GM21529 (cell line): ENCODE measurements around the gene C4orf50.

ENCODE experiments used
- ATAC-seq: cut with Tn5 transposase; IDR thresholded peaks from one replicate; pipeline ENCODE4 v1.9.1; 2021; ENCODE audit not compliant: unreplicated experiment

The C4orf50 gene

DNA sequence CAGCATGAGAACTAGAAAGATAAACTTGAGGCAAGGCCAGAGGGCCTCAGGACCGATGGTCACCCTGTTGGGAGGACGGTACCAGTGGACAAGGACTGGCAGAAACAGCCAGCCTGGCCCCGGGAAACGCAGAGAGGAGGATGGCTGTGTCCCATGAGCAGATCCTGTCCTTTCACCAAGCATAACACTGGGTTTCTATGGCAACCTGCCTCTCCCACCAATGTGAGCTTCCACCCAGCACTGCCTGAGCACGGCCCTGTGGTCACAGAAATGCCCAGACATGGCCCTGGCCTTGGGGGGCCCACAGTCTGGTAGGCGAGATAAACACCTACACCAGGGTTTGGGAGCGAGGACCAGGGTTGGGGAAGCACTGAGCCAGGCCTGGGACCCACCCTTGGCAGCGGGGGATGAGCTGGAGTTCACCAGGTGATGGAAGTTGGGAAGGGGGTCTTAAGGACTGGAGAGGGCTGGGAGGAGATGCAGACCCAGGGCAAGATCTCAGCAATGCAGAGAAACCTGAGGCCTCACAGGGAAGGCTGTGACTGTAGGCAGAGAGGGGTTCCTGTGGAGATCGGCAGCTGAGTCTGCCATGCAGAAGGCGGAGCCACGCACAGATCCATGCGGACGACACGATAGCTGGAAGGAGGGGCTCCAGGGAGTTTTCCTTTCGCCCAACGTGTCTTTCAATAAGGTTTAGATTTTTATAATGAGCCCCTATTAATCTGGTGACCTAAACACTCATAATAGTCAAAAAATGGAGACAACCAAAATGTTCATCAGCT lies 92.6 kb downstream of the C4orf50 start:
- no peak for ATAC-seq

GRCh38 chr4:5924461-5925125 lies 93.6 kb downstream of the C4orf50 start:
- ATAC-seq: no peak

DNA sequence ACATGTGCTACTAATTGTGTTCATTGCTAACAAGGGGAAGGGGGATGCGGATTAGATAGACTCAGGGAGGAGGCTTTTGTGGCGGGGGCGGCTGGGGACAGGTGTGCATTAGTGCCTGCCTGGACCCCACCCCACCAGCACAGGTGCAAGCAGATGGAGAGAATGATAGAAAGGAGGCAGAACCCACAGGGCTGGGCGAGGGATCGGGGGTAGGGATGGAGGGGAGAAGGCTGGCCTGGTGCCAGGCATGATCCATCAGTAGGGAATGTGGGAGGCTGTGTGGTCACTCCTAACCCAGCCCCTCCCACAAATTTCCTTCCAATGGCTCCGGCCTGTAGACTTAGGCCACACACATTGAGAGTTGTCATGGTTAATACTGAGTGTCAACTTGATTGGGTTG lies 94.9 kb downstream of the C4orf50 start:
- no peak for ATAC-seq

- ATAC-seq: no peak
Measured at GRCh38 chr4:5922556-5922955, 95.7 kb downstream of the C4orf50 start.

DNA sequence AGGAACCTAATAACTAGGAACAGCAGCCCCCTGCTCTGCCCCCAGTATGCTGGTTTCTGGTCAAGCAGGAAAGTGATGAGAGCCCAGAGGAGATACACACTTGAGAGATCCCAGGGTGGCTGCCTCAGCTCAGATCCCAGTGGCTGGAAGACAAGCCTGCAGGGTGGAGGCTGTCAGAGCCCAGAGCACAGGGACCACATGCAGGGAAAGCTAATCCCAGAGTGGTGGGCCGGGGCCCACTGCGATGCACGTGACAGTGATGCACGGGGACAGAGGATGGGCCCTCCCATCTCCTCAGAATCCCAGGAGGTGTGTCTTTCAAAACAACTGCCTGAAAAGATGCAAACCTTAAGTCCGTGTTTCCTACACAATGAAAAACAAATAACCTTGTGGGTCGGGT lies 96.2 kb downstream of the C4orf50 start:
- no peak for ATAC-seq

- ATAC-seq: no peak
Measured at GRCh38 chr4:5921101-5921980, 96.9 kb downstream of the C4orf50 start.

GRCh38 chr4:5919571-5919970 lies 98.7 kb downstream of the C4orf50 start:
- no peak for ATAC-seq

GRCh38 chr4:5919044-5919443 lies 99.2 kb downstream of the C4orf50 start:
- no peak for ATAC-seq

DNA sequence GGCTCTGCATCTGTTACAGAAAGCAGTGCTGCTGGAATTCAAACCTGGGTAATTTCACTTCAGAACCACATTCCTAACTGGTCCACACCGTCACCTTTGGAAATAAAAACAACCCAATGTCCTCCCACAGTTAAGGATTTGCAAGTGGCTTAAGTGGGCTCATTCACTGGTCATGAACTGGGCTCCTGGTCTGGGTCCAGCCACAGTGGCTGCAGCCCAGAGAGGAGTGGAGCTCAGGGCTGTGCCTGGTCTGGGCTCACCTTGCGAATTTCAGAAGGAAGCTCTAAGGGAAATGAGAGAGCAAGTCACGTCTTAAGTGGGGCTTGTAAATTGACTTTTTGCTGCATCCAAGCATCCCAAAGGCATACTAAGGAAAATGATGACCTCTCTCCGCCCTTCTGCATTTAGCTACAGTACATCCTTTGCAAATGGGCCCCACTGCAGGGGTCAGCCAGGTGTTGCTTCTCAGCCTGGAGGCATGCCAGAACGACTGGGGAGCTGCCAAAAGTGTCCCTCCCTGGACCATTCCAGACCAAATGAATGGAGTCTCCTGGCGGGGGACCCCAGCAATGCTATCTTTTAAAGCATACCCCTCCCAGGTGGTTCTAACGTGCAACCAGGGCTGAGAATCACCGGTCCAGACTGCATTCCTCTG lies 99.8 kb downstream of the C4orf50 start:
- ATAC-seq: no peak

GRCh38 chr4:5917672-5918071 lies 100.6 kb downstream of the C4orf50 start:
- no peak for ATAC-seq

- no peak for ATAC-seq
Measured at GRCh38 chr4:5916229-5916628, 102.0 kb downstream of the C4orf50 start.

DNA sequence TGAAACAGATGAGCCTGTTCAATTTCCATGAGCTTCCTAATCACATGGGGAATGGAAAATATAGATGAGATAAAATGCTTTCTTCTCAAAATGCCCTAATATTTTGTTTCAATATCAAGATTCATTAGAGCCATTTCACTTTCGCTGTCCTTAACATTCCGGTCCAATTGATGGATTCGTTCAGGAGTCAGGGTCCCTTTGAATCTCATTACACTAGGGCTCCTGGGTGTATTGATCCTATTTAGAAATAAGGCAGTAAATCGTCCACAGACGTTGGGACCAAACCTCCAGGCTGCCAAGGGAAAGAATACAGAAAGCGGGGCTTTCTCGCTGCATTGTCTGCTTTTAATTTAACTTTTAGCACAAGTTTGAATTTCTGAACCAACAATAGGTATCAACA lies 104.8 kb downstream of the C4orf50 start:
- no peak for ATAC-seq

GRCh38 chr4:5912614-5913019 lies 105.6 kb downstream of the C4orf50 start:
- no peak for ATAC-seq

DNA sequence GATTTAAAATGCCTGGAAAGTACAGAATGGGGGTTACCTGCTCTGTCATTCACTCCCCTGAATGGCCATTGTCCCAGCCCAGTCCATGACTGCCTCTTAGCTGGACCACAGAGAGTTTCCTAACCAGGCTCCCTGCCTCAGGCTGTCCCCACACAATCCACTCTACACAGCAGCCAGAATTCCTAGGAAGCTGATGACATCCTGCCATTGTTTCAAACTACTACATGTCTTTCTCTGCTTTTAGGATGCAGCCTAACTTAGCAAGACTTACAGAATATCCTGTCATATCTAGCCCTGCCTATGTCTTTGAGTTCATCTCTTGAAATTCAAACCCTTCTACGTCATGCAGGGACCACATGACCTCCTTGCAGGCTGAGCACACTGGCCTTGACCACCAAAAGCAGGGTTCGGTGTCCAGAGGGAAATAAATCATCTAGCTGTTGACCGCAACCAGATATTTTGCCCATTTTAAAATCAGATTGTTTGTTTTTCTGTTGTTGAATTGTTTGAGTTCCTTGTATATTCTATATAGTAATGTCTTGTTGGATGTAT lies 109.3 kb downstream of the C4orf50 start:
- no peak for ATAC-seq

DNA sequence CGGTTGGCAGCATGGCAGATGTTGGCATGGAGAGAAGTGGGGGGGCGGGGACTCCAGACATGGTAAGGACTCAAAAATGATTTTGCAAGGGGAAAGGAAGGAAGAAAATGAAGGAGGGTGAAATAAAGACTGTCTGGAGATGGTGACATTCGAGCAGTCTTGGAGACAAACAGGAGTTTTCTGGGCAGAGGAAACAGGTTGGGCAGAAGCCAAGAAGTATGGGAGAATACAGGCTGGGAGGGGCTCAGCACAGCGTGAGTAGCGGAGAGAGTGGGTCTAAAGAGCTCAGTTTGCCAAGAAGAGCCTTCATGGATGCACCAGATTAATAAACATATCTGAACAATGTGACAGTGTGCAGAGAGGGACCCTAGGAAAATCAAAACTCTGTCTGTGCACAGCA lies 112.0 kb downstream of the C4orf50 start:
- ATAC-seq: no peak

GRCh38 chr4:5905714-5906113 lies 112.5 kb downstream of the C4orf50 start:
- no peak for ATAC-seq

DNA sequence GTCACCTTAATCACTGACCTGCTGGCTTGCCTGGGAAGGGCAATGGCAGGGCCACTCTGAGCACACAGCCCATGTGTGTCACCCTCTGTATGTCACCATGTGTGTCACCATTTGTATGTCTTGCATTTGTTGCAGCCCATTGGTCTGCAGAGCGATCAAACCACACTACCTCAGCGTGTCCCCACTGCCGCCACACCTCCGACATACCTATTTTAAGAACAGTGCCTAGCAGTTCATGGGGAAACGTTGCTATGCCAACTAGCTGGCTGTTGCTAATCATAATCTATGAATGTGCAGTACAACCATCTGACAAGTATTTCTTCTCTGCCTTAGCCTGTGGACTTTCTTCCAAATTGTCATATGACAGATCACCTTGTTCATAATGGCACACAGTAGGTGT lies 117.4 kb downstream of the C4orf50 start:
- no peak for ATAC-seq

GRCh38 chr4:5899881-5900280 lies 118.3 kb downstream of the C4orf50 start:
- ATAC-seq: no peak

DNA sequence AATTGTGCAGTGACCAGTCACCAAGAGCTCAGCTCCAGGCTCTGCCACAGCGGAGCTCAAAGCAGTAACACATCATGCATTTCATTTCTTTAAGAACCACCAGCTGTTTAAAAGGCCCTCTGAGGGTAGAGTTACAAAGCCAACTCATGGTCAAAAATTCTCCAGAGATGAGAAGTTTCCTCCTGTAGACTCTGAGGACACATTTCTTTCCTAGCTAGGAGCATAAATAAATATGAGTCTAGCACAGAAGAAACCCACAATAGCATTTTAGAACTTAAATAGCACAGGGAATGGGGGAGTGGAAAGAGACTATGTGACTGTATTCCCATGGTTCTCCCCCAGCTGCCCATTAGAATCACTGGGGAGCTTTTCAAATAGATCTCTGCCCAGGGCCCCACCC lies 118.8 kb downstream of the C4orf50 start:
- ATAC-seq: no peak

GRCh38 chr4:5897674-5898073 lies 120.6 kb downstream of the C4orf50 start:
- ATAC-seq: no peak

DNA sequence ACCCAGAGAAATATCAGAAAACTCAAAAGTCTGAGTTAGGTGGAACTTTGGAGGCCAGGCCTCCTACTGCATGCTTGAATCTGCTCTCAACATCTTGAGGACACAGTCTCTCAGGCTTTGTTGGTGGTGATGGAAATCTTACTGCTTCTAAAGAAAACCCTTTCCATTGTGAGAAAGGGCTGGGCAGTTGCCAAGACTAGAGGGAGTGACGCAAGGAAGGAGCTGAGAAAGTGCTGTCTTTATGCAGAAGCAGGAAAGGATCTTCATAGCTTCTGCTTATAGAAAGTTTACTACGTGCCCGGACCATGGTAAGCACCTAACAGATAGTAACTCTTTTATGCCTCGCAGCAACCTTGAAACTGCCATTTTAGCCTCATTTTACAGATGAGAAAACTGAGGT lies 122.9 kb downstream of the C4orf50 start:
- ATAC-seq: no peak
